Tibial nerve (tissue), 4 donors: ENCODE measurements around the gene AGRP. TPM values are rescaled to one million over a fixed set of nuclear protein-coding genes. Genes with fewer than 3 reads are reported as not detected.
A peak's percentile ranks its signal among the peaks of the same experiment; 100 is the strongest.

ENCODE experiments used
- DNase-seq, 2 donors: peaks; one replicate each; pipeline ENCODE4 v3.0.0-alpha.2; 2019; ENCODE audit warnings: low spot score in 2 of 2
- H3K27ac ChIP-seq, 4 donors: fragments of 200-600 bp; sonication (generic) in 3 of 4; one replicate each; pipeline ENCODE4 v1.5.1; 2017 to 2019; ENCODE audit warnings: mild to moderate bottlenecking in 1 of 4
- H3K27me3 ChIP-seq, 2 donors: fragments of 200-600 bp; sonication (generic) in 1 of 2; one replicate each; pipeline versions ENCODE4 v1.5.1 to v1.6.0; 2017 to 2019
- H3K36me3 ChIP-seq, 3 donors: fragments of 200-600 bp; sonication (generic); one replicate each; pipeline ENCODE4 v1.5.1; 2018 to 2019
- H3K4me1 ChIP-seq, 4 donors: fragments of 200-600 bp; sonication (generic) in 3 of 4; one replicate each; pipeline ENCODE4 v1.5.1; 2017 to 2019
- H3K4me3 ChIP-seq, 4 donors: fragments of 200-600 bp; sonication (generic) in 3 of 4; one replicate each; pipeline ENCODE4 v1.5.1; 2017 to 2019; ENCODE audit warnings: mild to moderate bottlenecking in 1 of 4, moderate library complexity in 1 of 4
- H3K9me3 ChIP-seq, 4 donors: fragments of 200-600 bp; sonication (generic) in 3 of 4; one replicate each; pipeline ENCODE4 v1.5.1; 2017 to 2019
- EP300 ChIP-seq, 2 donors: sonication (generic); formaldehyde crosslinking; IDR thresholded peaks; one replicate each; pipeline ENCODE4 v1.6.1; 2017; ENCODE audit warnings: antibody characterized with exemption in 2 of 2, mild to moderate bottlenecking in 1 of 2
- POLR2A ChIP-seq, 2 donors: fragments of 450-650 bp; IDR thresholded peaks; one replicate each; pipeline ENCODE4 v1.6.1; 2017; ENCODE audit warnings: antibody characterized with exemption in 2 of 2, mild to moderate bottlenecking in 2 of 2, moderate library complexity in 2 of 2
- WGBS, 2 donors: methylation state at CpG; one replicate each; pipeline ENCODE4 v1.1.5; 2018; 5-methylcytosine and 5-hydroxymethylcytosine counted together
- total RNA-seq, 4 donors: library from RNA; depleted of rRNA; stranded (reverse); fragments of >200 nt; gene quantifications; one replicate each; pipeline ENCODE4 v1.1.0, GENCODE V29; 2016
- TF ChIP-seq, protein P1 (sequence below), 5 experiments: fragments of 200-600 bp in 3 of 5; fragments of 450-650 bp in 2 of 5; sonication (generic) in 3 of 5; IDR thresholded peaks; one replicate each; pipeline ENCODE4 v1.5.1; 2016 to 2019; ENCODE audit warnings: antibody characterized with exemption in 5 of 5, mild to moderate bottlenecking in 3 of 5, moderate library complexity in 2 of 5

Gene AGRP
- total RNA-seq, 4 donors from 2014 or later, result not detected

DNA sequence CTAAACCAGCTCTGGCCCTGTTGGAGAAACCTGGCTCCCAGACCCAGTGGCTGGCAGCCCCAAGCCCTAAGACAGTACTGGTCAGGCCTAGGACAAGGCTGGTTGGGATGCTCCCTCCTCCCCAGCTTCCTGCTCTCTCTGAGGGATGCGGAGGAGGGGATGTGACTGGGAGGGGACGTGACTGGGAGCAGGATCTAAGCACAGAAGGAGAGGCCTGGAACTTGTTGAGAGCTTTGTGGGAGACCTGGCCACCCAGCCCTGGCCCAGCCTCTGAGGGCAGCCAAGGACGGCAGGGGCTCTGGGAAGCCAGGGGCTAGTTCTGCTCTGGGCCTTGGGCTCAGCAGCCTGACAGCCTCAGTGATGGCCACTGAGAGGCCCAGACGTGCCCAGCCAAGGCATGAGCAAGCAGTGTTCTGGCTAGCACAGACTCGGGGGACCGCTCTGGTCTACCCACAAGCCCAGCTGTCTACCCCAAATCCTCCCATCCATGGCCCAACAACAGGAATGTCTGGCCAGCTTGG, 25.2 kb downstream of the AGRP start:
- Histone ChIP-seq H3K27ac (peak overlapping the region in 3 of 4 donors; percentile 78 to 81 (median 78)), H3K9me3 (no peaks in the 10 kb centered on the region), H3K4me1 (peaks cover 8 to 89% (median 69%) of the 10 kb centered on the region in 4 donors), H3K36me3 (peaks cover 0 to 2% (median 0%) of the 10 kb centered on the region in 3 donors), H3K4me3 (no peak overlapping the region), H3K27me3 (no peaks in the 10 kb centered on the region)
- WGBS, 2 donors, result 66 to 75% methylated on average over 3 to 5 of the region's 6 CpGs
- TF ChIP-seq POLR2A (IDR thresholded peaks at IDR 0.05) (no peak), EP300 (IDR thresholded peaks at IDR 0.05) (no peak)
- TF ChIP-seq, protein P1, sequence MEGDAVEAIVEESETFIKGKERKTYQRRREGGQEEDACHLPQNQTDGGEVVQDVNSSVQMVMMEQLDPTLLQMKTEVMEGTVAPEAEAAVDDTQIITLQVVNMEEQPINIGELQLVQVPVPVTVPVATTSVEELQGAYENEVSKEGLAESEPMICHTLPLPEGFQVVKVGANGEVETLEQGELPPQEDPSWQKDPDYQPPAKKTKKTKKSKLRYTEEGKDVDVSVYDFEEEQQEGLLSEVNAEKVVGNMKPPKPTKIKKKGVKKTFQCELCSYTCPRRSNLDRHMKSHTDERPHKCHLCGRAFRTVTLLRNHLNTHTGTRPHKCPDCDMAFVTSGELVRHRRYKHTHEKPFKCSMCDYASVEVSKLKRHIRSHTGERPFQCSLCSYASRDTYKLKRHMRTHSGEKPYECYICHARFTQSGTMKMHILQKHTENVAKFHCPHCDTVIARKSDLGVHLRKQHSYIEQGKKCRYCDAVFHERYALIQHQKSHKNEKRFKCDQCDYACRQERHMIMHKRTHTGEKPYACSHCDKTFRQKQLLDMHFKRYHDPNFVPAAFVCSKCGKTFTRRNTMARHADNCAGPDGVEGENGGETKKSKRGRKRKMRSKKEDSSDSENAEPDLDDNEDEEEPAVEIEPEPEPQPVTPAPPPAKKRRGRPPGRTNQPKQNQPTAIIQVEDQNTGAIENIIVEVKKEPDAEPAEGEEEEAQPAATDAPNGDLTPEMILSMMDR (IDR thresholded peaks at IDR 0.05), result no peak
- DNase-seq, result no peak

DNA sequence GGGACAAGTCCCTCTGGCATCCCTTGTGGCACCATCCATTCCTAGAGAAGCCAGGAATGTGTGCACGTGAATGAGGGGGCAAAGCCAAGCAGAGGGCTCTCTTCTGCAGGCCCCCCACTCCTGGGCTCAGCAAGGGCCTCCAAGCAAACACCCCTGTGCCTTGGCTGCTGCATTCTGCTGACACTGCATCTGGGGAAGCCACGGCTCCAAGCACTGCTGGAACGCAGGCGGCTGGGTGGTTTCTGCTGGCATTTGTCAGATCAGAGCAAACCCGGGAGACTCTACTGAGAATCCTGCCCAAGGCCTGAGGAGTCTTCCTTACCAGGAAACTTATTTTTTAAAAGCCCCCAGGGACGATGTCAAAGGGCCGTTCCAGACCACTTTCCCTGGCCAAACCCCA, 25.7 kb downstream of the AGRP start:
- no peak for DNase-seq
- Histone ChIP-seq H3K4me3 (no peak overlapping the region), H3K27me3 (no peaks in the 10 kb centered on the region), H3K27ac (peak overlapping the region in 3 of 4 donors; percentile 78 to 81 (median 78)), H3K4me1 (peaks cover 8 to 83% (median 69%) of the 10 kb centered on the region in 4 donors), H3K9me3 (no peaks in the 10 kb centered on the region), H3K36me3 (peaks cover 0 to 7% (median 0%) of the 10 kb centered on the region in 3 donors)
- TF ChIP-seq POLR2A (IDR thresholded peaks at IDR 0.05) (no peak), EP300 (IDR thresholded peaks at IDR 0.05) (no peak)
- TF ChIP-seq, protein P1 (IDR thresholded peaks at IDR 0.05), result no peak
- 45 to 58% methylated on average over 7 of the region's 7 CpGs for WGBS, 2 donors

DNA sequence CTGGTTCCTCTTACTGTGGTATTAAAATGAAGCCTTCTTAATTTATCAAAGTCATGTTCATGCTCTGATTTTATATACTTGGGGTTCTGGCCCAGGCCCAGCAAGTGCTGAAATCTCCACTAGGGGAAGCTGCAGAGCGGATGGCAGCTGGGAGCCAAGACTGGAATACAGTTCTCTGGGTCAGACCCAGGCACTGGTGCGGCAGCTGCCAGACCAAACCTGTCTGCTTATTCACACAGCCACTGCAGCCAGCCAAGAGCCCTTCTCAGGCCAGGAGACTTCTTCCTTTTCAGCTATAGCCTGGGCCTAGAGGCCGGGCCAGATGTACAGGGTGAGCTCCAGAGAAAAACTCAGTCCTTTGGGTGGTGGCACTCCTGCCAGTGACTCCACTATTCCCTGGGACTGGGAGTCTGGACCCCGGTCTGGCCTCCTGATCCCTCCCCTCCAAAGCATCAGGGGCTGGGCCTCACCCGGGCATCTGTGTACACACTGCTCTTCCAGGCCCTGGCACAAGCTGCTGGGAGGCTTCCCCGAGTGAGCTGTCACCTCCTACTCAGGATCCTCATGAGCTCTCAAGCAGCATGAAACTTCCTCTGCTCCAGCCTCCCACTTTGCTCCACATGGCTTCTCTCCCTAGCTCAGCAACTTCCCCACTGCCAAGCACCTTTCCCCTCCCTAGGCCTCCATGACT, 26.8 kb downstream of the AGRP start:
- H3K9me3 ChIP-seq, result no peaks in the 10 kb centered on the region
- H3K36me3 ChIP-seq, result peaks cover 0 to 18% (median 0%) of the 10 kb centered on the region in 3 donors
- WGBS, 2 donors, result 35 to 46% methylated on average over 4 to 6 of the region's 6 CpGs
- H3K4me3 ChIP-seq, result no peak overlapping the region
- TF ChIP-seq, protein P1 (IDR thresholded peaks at IDR 0.05), result peak in 4 of 5 experiments; percentile 17 to 40 (median 22)
- no peak for TF ChIP-seq POLR2A (IDR thresholded peaks at IDR 0.05)
- H3K4me1 ChIP-seq, result peaks cover 8 to 82% (median 62%) of the 10 kb centered on the region in 4 donors
- H3K27me3 ChIP-seq, result no peaks in the 10 kb centered on the region
- DNase-seq, result no peak
- H3K27ac ChIP-seq, result peak overlapping the region in 3 of 4 donors; percentile 78 to 81 (median 78)

DNA sequence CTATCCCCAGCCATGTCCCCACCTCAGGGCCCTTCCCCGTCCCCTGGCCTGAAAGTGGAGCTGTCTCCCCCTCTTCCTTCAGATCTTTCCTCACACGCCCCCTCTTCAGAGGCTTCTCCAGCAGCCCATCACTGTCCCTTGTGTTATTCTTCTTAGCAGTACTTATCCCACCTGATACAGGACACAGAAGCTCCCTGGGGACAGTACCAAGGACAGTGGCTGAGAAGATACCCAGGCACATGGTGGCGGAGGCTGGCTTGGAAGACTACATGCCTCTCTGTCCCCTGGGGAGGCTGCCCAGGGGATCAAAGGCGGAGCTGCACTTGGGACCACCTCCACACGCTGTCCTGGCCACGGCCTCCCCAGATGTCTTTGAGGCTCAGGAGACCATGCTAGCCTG, 28.5 kb downstream of the AGRP start:
- DNase-seq, result no peak
- peaks cover 6 to 82% (median 52%) of the 10 kb centered on the region in 4 donors for H3K4me1 ChIP-seq
- TF ChIP-seq, protein P1 (IDR thresholded peaks at IDR 0.05), result no peak
- TF ChIP-seq POLR2A (IDR thresholded peaks at IDR 0.05), result no peak
- TF ChIP-seq EP300 (IDR thresholded peaks at IDR 0.05), result no peak
- H3K36me3 ChIP-seq, result peaks cover 0 to 28% (median 0%) of the 10 kb centered on the region in 3 donors
- 92 to 97% methylated on average over 4 to 6 of the region's 6 CpGs for WGBS, 2 donors
- no peak overlapping the region for H3K27ac ChIP-seq
- no peaks in the 10 kb centered on the region for H3K9me3 ChIP-seq
- H3K4me3 ChIP-seq, result no peak overlapping the region
- no peaks in the 10 kb centered on the region for H3K27me3 ChIP-seq

DNA sequence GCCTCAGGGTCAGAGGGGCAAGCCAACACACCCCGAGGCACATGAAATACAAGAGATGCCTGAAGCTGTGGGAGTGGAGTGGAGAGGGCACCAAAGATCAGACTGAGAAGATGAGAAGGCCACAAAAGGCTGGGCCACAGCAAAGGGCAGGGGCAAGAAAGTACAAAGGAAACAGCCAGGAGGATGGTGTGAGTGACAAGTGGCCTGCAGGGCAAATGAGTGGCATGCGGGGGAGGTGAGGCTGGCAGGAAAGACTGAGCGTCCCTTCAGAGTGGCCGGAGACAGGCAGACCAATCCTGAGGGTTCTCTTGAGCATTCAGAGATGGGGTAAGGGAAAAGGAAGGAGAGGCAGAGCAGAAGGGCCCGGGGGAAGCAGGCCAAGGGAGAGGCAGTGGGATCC, 29.2 kb downstream of the AGRP start:
- no peak overlapping the region for H3K4me3 ChIP-seq
- no peaks in the 10 kb centered on the region for H3K27me3 ChIP-seq
- 49 to 53% methylated on average over 5 of the region's 5 CpGs for WGBS, 2 donors
- no peak for DNase-seq
- peaks cover 0 to 80% (median 47%) of the 10 kb centered on the region in 4 donors for H3K4me1 ChIP-seq
- H3K36me3 ChIP-seq, result peaks cover 0 to 29% (median 0%) of the 10 kb centered on the region in 3 donors
- no peaks in the 10 kb centered on the region for H3K9me3 ChIP-seq
- TF ChIP-seq EP300 (IDR thresholded peaks at IDR 0.05), result no peak
- TF ChIP-seq, protein P1 (IDR thresholded peaks at IDR 0.05), result no peak
- no peak for TF ChIP-seq POLR2A (IDR thresholded peaks at IDR 0.05)
- H3K27ac ChIP-seq, result peak overlapping the region in 1 of 4 donors; percentile 0
